SHP77 (cell line): ENCODE data around the gene COX8C.
"Not testable (repeated sequence)": the region's sequence is repeated elsewhere in the genome, so short reads cannot be mapped to it uniquely, and the experiment has no call there.

Experiments
- DNase-seq, 2 experiments: peaks; one replicate each; lab custom pipeline; 2025; lab: John Stamatoyannopoulos, UW

Gene COX8C

DNA sequence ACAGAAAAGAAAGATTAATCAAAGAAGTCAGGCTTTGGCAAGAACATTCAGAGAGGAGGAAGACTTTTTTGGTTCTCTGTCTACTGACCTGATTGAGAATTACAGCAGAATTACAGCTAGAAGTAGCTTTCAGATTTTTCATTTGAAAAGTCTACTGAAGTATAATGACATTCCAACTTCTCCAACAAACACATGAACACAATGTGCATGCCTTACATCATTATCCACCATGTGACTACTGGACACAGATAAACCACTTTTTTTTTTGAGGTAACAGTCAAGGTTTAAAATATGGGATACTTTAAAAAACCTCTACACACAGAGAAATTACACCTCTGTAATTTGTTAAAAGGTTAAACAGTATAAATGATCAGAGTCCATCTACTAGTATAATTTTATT lies 26.5 kb upstream of the COX8C start:
- no peak for DNase-seq

DNA sequence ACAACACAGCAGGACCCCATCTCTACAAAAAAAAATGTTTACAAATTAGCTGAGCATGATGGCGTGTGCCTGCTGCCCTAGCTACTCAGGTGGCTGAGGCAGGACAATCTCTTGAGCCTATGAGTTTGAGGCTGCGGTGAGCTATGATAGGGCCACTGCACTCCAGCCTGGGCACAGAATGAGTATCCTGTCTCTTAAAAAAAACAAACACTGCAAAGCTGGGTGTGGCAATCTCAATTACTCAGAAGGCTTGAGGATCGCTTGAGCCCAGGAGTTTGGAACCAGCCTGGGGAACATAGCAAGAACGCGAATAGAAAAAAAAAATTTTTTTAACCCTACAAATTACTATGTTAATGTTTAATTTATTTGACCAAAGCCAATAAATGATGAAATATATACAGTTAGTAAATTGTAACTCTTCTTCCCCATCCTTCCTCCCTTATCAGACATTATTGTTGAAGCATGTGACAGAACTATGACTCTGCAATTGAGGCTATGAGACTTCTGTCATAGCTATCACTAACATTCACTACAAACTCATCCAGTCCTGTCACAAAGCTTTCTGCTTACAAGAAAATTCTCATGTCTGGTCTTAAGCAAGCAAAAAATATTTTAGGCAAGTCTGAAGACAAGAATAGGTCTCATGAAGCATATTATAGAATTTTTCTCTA lies 23.9 kb upstream of the COX8C start:
- no peak for DNase-seq

DNA sequence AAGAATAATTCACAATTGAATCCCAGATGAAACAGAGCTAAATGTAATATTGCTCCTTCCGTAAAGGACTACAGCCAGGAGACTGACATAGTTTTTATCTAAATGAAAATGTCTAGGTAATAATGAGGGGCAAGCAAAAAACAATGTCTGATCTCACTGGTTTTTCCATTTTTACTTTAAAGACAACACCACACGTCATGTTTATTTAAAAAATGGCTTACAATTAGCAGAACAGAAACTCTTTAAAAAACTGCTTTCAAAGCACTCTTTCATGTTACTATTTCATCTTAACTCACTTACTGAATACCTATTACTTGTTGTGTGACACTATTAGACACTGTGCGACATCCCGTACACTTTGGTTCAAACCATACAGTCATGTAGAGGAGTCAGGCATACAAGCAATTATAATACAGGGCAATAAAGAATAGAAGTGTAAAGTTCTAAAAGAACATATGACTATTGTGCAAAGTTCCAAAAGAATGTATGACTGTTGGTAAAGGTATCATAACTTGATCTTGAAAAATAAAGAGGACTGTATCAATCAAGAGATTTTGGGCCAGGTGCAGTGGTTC lies 23.3 kb upstream of the COX8C start:
- no peak for DNase-seq

DNA sequence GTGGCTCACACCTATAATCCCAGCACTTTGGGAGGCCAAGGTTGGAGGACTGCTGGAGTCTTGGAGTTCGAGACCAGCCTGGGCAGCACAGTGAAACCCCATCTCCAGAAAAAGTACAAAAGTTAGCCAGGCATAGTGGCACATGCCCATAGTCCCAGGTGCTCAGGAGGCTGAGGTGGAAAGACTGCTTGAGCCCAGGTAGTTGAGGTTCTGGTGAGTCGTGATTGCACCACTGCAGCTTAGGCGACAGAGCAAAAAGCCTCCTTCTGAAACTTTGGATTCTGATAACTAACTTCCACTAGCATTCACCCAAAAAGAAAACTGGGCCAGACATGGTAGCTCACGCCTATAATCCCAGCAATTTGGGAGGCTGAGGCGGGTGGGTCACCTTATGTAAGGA lies 20.8 kb upstream of the COX8C start:
- DNase-seq = no peak

DNA sequence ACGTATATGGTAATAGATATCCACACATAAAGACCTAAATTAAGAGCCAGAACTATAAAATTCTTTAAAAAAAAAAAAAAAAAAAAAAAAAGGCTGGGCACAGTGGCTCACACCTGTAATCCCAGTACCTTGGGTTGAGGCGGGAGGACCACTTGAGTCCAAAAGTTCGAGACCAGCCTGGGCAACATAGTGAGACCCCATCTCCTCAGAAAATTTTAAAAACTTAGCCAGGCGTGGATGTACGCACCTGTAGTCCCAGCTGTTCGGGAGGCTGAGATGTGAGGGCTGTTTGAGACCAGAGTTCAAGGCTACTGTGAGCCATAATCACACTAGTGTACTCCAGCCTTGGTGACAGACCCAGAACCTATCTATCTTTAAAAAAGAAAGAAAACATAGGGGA lies 18.4 kb upstream of the COX8C start:
- DNase-seq = no peak

DNA sequence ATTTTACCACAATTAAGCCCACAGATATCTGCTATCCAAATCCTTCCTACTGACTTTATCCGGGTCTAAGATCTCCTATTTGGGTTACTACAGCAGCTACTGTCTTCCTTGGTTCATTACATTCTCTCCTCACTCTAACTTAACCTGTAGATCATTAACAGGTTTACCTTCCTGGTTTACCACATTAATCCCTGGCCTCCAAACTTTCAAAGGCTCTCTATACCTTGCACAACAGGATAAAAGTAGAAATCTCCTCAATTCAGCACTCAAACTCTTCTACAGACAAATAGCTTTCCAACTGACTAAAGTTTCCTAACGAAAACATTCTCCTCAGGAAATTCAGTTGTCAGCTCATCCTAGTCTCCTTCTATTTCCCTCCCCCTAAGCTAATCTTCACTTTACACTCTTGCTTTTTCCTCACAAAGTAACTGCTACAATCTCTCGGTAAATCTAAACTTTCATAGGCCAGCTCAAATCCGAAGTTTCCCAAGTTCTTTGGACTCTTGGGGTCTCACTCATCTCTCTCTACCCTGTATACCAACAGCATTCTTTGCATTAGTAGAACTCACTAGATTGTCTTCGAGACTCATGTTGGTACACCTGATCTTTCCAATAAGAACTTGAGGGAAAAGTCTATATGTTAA lies 16.9 kb upstream of the COX8C start:
- DNase-seq = no peak

DNA sequence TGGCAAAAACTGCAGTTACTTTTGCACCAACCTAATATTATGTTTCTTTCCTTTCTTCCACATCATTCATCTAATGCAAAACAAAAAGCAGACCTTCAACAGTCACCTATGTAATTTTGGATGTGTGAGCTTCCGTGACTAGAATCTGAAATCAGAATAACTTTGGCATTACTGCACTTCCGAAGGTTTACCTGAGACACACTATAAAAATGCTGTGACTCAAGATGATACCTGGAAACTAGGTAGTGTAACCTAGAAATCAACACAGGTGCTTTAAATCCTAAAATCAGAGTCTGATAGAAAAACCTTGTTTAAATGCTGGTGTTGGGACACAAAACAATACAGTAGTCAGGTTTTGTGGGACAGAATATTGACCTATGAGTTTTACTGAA lies 16.4 kb upstream of the COX8C start:
- no peak for DNase-seq

DNA sequence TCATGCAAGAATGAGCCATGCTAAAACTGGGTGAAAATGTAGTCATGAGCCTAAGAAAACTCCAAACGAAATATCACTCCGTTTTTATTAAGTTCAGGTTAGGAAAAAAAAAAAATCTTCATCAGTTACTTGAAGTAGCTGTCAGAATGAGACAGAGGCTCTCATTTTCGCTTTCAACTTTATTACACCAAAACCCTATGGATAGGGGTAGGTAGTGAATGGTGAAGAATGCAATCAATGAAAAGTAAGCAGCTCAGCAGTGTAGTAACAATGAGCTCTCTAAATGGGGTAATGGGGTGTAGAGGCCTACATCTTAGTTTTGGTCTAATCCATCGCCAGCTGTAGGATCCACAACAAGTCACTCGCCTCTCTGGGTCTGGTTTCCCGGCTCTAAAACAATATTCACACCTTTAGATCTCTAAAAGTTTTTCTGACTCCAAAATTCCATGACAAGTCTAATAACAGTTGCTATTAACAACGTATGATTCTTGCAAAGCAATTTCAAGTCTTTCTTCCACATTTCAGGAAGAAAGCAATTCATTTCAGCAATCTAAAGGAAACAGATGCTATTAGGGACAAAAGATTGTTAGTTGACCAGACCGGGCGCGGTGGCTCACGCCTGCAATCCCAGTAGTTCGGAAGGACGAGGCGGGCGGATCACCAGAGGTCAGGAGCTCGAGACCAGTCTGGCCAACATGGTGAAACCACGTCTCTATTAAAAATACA lies 15.8 kb upstream of the COX8C start:
- no peak for DNase-seq

DNA sequence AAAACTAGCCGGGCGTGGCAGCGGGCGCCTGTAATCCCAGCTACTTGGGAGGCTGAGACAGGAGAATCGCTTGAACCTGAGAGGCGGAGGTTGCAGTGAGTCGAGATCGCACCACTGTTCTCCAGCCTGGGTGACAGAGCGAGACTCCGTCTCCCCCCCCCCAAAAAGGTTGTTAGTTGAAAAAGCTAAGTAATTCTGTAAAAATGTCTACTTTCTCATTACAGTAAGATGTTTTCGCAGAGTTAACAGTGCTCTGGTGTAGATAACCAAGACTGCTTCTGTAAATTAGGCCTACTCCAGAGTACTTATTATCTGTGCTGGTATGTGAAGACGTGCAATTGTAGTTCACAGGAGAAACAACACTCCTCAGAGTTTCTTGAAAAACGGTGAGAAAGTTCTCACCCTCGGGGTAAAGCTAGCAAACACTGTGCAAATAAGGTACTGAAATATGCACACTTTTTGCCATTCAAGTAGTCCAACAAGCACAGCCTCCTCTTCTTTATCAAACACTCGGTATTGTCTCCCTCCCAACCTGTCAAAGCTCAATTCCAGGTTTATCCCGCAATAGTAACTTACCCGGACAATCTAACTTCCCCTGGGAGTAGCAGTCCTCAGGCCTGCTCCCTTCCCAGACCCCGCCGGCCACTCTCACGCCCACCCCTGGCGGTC lies 15.1 kb upstream of the COX8C start:
- no peak for DNase-seq

DNA sequence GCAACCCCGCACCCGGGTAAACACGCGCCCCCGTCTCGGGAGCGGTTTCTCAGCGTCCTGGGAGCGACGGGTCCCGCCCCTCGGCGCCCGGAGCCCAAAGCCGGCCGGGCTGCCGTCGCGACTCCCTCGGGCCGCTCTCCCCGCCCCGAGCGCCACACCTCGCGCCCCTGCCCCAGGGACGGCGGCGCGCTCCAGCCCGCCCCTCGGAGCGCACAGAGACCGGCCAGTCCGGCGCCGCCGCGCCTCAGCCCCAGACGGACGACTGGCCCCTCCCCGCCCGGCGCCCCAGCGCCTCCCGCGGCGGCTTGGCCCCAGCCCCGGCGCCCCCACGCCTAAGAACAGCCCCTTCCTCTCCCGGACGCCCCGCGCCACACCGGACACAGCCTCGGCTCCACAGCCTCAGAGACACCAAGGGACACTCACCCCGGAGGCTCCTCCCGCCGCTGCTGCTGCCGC lies 14.6 kb upstream of the COX8C start:
- DNase-seq = peak in 1 of 2 experiments; percentile 28

DNA sequence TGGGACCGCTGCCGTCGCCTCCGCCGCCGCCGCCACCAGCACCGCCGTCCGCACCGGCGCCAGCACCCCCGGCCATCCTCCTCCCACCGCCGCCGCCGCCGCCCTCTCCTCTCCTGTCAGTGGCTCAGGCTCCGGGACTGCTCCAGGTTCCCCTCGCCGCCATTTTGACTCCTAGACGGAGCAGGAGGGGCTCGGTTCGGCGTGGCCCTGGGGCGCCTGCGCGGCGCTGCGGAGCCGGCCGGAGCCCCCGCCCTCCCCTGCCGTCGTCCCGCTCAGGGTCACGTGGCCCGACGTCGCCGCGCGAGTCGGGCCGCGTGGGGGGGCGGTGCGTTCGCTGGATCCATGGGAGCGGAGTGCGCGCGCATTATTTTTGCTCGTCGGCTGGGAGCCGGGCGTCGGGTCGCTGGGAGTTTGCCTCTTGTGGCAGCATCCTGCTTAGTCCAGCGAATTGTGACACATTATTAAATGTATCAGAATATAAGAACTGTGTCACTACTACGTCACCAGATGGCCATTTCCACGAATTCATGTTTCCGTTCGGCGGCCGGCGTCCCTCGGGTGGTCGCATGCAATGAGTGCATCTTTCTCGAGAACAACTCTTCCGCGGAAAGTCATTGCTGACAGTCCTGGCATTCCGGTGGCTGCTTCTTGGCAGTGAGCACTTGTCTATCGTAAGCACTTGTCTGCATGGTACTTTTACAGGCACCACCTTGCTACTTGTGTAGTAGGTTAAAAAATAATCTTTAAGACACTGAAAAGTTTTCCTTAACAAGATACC lies 13.9 kb upstream of the COX8C start, which contains the start of gene BTBD7:
BTBD7 (minus strand) TSS at position 184 of the 778 bp plus-strand sequence. CDS start 36,985 bp downstream, outside the sequence.
- DNase-seq = peak; percentile 93 to 96

DNA sequence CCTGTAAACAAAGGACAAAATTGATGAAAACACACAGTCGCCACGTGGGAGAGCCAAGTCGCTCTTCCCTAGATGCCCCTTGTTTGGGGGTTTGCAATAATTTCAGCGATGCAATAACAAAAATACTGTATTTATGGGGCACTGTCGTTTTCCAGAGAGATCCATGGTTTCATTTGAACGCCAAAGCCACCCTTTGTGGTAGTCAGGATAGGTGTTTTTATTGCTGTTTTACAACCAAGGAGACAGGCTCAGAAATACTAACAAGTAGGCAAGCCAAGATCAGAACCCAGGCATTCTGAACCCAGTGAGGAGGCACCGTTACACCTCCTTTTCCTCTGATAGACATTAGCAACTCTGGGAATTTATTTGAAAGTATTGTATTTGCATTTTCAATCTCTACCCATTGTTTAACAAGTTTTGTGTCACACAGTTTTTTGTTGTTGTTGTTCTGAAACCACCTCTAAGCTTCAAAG lies 13.3 kb upstream of the COX8C start:
- peak in 1 of 2 experiments; percentile 10 for DNase-seq

DNA sequence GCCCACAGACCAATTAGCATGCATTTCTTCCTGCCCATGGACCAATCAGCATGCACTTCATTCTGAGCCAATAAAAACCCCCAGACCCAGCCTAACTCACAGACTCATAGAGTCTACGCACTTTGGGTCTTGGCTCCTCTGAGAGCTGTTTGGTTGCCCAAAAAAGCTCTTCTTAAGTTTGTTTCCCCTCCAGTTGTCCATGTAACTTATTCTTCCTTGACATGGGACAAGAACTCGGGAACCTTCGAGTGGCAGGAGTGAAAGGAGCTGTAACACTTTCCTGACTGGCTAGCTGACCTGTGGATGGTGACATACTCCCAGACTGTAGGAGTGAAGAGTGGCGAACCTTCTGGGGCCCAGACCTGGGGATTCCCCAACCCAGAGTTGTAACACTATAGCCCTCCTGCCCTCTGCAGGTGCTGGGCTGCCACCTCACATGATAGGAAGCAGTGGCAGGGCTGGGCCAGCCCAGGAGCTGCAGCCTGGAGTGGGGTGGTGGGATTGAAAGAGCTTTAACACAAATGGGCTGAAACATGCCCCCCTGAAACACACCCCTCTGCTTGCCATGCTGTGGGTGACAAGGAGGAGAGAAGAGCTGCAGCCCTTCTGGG lies 9.7 kb upstream of the COX8C start:
- DNase-seq = no peak

DNA sequence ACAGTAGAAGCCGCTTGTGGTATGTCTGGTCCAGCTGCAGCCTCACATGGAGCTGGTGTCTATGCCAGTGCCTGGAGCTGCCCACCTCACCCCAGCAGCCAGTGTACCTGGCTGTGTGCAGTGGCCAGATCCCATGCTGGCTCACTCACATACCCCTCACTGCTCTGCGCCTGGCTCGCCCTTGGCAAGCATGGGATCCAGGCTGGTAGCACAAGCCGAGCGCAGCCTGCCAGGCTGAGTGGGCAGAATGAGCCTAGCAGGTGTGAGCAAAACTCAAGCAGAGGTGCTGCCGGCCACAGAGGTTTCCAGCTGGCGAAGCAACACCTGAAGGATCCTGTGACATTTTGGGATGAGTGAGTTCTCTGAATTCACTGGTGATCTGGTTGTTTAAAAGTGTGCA lies 9.1 kb upstream of the COX8C start:
- DNase-seq = no peak

DNA sequence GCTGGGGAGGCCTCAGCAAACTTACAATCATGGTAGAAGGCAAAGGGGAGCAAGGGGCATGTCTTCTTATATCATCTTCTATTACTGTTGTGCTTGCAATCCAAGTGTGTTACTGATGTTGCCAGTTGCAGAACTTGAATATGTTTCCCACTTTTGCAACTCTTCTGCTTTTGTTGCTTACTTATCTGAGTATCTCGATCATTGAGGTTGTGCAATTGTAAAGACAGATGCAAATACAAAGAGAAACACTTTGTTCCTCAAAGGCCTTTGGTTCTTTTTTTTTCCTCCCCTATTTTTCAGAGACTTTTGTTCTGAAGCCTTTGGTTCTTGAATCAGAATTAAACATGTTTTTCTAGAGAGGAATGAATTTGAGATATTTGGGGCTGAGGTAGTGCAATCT lies 3.7 kb upstream of the COX8C start:
- DNase-seq = no peak

DNA sequence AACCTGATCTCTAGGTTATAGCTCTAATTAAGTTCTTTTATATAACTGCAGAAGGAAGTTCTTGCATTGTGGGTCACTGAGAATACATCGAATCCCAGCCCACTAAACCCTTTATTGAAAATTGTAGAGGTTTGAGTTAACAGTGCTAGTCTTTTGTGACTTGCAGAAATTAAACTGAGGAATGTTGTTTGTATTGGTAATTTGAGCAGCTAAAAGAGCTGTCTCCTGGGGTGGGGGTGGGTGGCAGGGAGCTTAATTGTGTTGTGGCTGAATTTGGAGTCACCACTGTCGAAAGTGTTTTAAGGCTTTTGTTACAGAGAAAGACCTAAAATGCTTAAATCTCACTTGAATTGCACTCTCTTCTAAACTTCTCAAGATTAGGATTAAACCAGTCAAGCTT lies 3.2 kb upstream of the COX8C start:
- no peak for DNase-seq

DNA sequence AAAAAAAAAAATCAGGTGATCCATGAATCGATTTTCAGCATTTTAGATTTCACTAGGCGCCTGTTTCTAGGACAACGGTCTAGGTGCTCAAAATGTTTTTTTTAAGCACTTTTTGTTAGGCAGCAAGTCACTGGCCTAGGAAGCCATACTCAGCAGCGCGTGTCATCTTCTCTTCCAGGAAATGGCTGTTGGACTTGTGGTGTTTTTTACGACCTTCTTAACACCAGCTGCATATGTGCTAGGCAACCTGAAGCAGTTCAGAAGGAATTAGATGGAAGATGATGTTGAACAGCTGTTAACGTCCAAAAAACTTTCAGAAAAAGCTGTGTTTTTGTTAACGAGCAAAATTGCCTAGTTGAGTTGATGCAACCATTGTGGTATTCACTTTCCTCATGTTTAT lies 868 bp downstream of the COX8C start:
- DNase-seq = no peak

DNA sequence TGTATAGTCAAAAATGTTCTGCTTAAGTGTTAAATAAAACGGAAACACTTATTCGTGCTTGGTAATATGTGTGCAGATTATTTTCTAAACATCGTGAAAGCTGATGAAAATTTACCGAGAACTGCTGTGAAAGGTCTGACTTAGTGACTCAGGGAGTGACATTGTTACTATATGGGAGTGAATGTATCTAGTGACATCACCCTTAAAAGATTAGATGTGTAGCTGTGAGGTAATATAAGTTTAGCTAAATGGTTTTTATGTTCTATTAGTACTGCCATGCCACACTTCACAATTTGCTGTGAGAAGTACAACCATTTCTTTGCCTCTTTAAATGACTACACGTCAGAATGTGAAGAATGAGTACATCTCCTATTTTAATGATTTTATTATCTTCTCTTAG lies 1.3 kb downstream of the COX8C start:
- no peak for DNase-seq

DNA sequence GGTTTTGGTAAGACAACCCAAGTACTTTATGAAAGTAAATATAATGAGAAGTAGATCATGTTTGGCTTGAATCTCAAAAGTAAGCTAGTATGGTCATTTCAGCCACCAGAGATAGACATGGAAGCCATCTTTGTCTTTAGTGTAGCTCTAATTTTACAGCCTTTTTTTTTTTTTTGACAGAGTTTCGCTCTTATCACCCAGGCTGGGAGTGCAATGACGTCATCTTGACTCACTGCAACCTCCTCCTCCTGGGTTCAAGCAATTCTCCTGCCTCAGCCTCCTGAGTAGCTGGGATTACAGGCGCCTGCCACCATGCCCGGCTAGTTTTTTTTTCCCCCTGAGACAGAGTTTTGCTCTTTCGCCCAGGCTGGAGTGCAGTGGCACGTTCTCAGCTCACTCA lies 7.9 kb downstream of the COX8C start:
- not testable (repeated sequence) for DNase-seq

DNA sequence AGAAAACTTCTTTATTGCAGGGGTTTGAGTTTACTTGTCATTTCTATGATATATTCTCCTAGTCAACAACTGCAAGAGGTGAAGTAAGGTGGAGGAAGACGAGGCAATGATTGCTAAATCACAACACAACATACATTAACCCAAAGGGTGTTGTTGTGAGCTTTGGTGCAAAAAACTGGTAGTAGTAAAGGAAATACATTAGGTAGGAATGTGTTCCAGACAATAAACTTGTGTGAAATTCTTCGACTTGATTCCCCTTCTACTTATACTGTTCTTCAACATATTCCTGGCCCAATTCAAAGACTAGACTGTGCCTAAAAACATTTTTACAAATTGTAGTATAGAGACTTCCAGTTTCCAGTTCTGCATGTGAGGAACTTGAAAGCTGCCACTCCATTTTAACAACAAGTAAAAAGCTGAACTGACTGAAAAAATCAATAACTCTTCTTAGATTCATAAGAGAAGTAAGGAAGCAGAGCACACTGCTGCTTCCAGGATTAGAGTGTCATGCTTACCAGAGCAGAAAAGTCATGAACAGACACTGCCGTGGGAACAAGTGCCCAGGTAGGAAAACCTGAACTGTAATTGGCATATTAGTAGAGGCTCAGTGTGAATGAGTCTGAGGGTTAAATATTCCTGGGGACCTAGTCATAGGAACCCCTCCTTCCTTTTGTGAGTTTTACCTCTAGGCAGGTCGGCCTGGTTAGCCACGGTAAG lies 22.2 kb downstream of the COX8C start:
- no peak for DNase-seq
